ENCODE results near the gene CCDC138. TPM values are rescaled to one million over a fixed set of nuclear protein-coding genes. Genes with fewer than 3 reads are reported as not detected.

Gene CCDC138
- total RNA-seq, 1 experiment from 2014 or later: 11.3 TPM

GRCh38 chr2:108912629-108912902 is 126.0 kb downstream of the CCDC138 start:
- no peak overlapping the region for H3K27ac Mint-ChIP-seq (ENCODE audit: unreplicated experiment)
- H3K27me3 Mint-ChIP-seq (ENCODE audit: unreplicated experiment): peaks cover 26% of the 10 kb centered on the region
- CTCF ChIA-PET: interaction anchor here (1.2 kb wide), 1 partner anchor 9 kb away, joined by 3 read pairs; no protein-coding TSS in a partner anchor
- H3K36me3 Mint-ChIP-seq (ENCODE audit: insufficient read depth, unreplicated experiment): no peaks in the 10 kb centered on the region
- BruUV-seq (replicated peaks): no TSS peak
- TF ChIP-seq CTCF (IDR thresholded peaks at IDR 0.05; ENCODE audit: unreplicated experiment): no peak
- DNase-seq: no peak
- H3K9me3 Mint-ChIP-seq (ENCODE audit: low read depth, unreplicated experiment): no peaks in the 10 kb centered on the region
- no peak overlapping the region for H3K4me3 Mint-ChIP-seq (ENCODE audit: low read depth, unreplicated experiment)
- intact Hi-C loops (cut with micrococcal nuclease; ENCODE audit: unreplicated experiment): no loop called here
- H3K4me1 Mint-ChIP-seq (ENCODE audit: low read depth, unreplicated experiment): no peaks in the 10 kb centered on the region

GRCh38 chr2:108916122-108916795 is 129.7 kb downstream of the CCDC138 start:
- Mint-ChIP-seq H3K9me3 (ENCODE audit: low read depth, unreplicated experiment) (no peaks in the 10 kb centered on the region), H3K27ac (ENCODE audit: unreplicated experiment) (no peak overlapping the region), H3K36me3 (ENCODE audit: insufficient read depth, unreplicated experiment) (no peaks in the 10 kb centered on the region), H3K27me3 (ENCODE audit: unreplicated experiment) (peaks cover 48% of the 10 kb centered on the region), H3K4me1 (ENCODE audit: low read depth, unreplicated experiment) (no peaks in the 10 kb centered on the region), H3K4me3 (ENCODE audit: low read depth, unreplicated experiment) (no peak overlapping the region)
- DNase-seq: no peak
- no TSS peak for BruUV-seq (replicated peaks)
- intact Hi-C loops (cut with micrococcal nuclease; ENCODE audit: unreplicated experiment): no loop called here
- CTCF ChIA-PET: no interaction called here
- TF ChIP-seq CTCF (IDR thresholded peaks at IDR 0.05; ENCODE audit: unreplicated experiment): no peak

GRCh38 chr2:108916796-108917421 is 130.3 kb downstream of the CCDC138 start:
- no peaks in the 10 kb centered on the region for H3K4me1 Mint-ChIP-seq (ENCODE audit: low read depth, unreplicated experiment)
- intact Hi-C loops (cut with micrococcal nuclease; ENCODE audit: unreplicated experiment): no loop called here
- CTCF ChIA-PET: no interaction called here
- DNase-seq: no peak
- no TSS peak for BruUV-seq (replicated peaks)
- no peak overlapping the region for H3K4me3 Mint-ChIP-seq (ENCODE audit: low read depth, unreplicated experiment)
- TF ChIP-seq CTCF (IDR thresholded peaks at IDR 0.05; ENCODE audit: unreplicated experiment): no peak
- H3K9me3 Mint-ChIP-seq (ENCODE audit: low read depth, unreplicated experiment): no peaks in the 10 kb centered on the region
- H3K27ac Mint-ChIP-seq (ENCODE audit: unreplicated experiment): no peak overlapping the region
- H3K27me3 Mint-ChIP-seq (ENCODE audit: unreplicated experiment): peaks cover 42% of the 10 kb centered on the region
- H3K36me3 Mint-ChIP-seq (ENCODE audit: insufficient read depth, unreplicated experiment): no peaks in the 10 kb centered on the region

GRCh38 chr2:108917526-108917925 is 131.0 kb downstream of the CCDC138 start:
- intact Hi-C loops (cut with micrococcal nuclease; ENCODE audit: unreplicated experiment): no loop called here
- Mint-ChIP-seq H3K4me3 (ENCODE audit: low read depth, unreplicated experiment) (no peak overlapping the region), H3K4me1 (ENCODE audit: low read depth, unreplicated experiment) (no peaks in the 10 kb centered on the region), H3K27ac (ENCODE audit: unreplicated experiment) (no peak overlapping the region), H3K27me3 (ENCODE audit: unreplicated experiment) (peaks cover 45% of the 10 kb centered on the region), H3K36me3 (ENCODE audit: insufficient read depth, unreplicated experiment) (no peaks in the 10 kb centered on the region), H3K9me3 (ENCODE audit: low read depth, unreplicated experiment) (no peaks in the 10 kb centered on the region)
- CTCF ChIA-PET: no interaction called here
- no peak for DNase-seq
- no TSS peak for BruUV-seq (replicated peaks)
- TF ChIP-seq CTCF (IDR thresholded peaks at IDR 0.05; ENCODE audit: unreplicated experiment): no peak

Data from Calu3 (cell line).